T-helper 2 cell (primary cell): ENCODE results near the gene SYNDIG1.

Experiments
- DNase-seq, 5 experiments: peaks; one replicate each; pipeline versions ENCODE4 v3.0.0 to v3.0.0-alpha.2; 2012 to 2022
- total RNA-seq, 2 donors: gene quantifications; one replicate each; lab custom pipeline; 2026; lab: John Stamatoyannopoulos, UW

The SYNDIG1 gene
- 0 to 0.13 reads per million in 2 donors for total RNA-seq

DNA sequence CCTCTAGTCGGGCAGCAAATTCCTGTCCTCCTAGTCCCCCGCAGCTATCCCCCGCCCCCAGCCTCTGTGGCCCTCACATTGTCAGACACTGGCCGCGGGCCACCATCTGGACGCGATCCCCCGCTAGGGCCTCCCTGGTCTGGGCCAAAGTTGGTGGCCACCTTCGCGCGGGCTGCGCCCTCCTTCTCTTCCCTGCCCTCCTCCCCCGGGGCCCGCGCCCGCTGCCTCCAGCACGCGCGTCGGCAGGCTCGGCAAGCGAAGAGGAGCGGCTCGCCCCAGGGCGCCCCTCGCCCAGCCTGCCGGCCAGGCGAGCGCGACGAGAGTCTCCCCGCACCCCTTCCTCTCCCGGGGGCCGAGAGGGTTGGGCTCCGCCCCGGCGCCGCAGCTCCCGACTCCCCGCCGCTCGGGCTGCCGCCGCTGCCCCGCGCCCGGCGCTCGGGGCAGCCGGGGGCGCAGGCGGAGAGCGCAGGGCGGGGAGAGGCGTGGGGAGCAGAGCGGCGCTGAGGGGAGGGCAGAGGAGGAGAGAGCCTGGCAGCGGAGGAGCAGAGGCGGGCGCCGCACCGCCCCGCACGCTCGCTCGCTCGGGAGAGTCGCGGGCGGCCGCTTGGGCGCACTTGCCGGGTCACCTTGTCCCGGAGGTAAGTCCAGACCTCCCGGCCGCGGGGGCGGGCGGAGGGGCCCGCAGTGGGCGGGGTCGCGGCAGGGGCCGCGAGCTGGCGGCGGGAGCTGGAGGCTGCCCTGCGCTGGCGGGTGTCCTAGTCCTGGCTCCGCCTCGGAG, at the start of gene SYNDIG1:
SYNDIG1 (plus strand) TSS at position 514 of the 778 bp plus-strand sequence. CDS start 73,469 bp downstream, outside the sequence.
- no peak for DNase-seq

DNA sequence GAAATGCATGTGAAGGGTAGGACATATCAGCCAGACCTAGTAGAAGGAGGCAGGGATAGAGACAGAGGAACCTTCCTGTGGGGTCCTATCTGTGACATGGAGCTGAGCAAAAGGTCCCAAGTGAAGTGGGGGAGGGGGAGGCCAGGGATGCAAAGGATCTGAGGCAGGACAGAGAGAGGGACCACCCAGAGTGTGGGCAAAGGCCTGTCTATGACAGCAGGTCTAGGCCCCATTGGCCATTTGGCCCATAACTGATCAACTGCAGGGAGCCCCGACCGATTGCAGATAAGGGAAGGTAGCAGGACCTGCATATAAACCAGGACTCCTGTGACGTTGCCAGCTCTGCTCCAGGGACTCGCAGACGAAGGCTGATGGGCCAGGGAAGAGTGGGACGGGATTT, 49.6 kb upstream of the SYNDIG1 start:
- no peak for DNase-seq

DNA sequence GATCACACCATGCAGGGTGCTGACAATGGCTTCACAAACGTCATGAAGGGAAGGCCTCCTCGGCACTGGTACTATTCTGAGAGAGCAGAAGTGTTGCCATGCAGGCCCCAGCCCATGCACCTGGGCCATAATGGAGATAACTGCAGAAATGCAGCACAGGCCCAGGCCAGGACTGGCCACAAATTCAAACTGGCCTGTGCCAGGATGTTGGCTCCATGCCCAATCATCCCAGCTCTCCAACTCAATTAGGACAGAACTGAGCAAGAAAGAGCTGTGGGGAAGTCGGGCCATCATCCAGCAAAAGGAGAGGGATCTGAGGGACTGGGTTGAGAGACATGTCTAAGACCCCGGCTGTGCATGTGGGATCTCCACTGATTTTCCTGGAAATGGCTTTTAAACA, 48.9 kb upstream of the SYNDIG1 start:
- no peak for DNase-seq

DNA sequence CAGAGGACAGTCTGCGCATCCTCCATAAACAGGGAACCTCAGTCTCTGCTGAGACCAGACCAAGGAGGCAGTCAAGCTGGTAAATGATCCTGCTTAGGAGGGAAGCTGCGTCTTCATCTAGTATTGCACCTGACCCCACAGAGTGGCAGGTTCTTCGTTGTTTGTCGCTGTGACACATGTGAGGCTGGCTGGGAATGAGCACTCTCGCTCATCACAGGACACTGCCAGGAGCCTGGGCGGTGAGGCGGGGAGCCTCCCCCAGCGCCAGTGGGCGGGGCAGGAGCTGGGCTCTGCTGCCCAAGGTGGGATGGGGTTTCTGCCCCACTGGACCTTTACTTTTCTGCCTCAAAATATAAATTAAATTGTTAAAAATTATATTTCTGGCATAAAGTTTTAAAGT, 48.4 kb upstream of the SYNDIG1 start:
- DNase-seq = no peak

DNA sequence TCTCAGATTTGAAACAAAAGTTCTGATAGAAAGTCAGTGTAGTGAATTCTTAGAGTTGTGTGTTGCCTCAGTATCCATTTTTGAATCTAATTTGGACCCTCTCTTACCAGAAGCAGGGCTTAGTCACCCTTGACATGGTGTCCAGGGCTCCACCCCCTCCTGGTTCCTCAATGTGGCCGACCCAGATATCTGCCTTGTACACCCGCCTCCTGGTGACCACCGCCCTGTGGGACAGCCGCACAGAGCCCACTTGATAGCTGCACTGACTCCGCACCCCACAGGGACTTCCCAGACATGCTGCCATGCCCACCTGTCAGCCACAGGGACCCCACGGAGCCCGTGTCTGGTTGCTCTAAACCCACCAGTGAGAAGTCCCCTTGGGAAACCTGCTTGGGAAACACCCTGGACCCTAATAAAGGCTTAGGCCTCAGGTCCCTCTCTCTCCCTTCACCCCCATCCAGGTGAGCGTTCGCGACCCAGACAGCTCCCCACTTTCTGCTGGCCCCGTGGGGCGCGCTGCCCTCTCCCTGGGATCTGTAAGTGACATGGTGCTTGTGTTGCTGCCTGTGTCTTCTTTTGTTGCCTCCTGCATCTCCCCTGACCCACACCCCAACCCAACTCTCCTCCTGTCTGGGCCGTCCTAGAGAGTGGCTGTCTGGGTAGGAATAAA, 47.2 kb upstream of the SYNDIG1 start:
- no peak for DNase-seq

DNA sequence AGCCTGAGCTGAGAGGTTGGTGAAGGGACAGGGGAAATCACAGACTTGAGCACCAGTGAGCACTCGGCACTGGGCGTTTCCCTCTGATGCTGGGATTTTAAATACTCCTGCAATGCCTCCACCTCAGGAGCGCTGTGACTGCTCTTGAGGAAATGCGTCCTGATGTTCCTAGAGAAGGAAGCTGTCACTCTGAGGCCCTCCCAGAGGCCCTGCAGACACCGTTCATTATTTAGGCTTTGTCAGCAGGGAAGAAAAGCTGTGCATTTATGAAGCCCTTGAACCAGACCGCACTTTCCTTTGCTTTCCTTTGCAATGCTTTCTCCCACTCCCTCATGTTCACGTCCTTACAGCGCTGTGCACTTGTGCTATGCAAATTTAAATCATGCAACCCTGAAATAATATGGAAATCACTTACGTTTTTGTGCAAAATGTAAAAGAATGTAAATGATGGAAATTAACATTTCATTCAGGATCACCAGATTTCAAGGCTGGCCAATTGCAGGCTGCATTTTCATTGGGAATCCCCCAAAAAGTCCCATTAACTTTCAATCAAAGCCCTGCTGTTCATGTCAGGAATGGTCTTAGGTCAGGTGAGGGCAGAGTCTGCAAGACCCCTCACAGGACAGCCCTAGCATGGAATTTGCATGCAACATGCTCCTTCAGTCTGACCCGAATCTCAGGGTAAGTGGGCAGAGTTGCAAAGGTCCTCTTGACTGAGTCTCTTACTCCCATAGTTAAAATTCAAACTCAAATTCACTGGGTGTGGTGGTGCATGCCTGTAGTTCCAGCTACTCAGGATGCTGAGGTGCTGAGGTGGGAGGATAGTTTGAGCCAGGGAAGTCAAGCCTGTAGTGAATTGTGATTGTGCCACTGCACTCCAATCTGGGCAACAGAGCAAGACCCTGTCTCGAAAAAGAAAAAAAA, 45.8 kb upstream of the SYNDIG1 start:
- no peak for DNase-seq

DNA sequence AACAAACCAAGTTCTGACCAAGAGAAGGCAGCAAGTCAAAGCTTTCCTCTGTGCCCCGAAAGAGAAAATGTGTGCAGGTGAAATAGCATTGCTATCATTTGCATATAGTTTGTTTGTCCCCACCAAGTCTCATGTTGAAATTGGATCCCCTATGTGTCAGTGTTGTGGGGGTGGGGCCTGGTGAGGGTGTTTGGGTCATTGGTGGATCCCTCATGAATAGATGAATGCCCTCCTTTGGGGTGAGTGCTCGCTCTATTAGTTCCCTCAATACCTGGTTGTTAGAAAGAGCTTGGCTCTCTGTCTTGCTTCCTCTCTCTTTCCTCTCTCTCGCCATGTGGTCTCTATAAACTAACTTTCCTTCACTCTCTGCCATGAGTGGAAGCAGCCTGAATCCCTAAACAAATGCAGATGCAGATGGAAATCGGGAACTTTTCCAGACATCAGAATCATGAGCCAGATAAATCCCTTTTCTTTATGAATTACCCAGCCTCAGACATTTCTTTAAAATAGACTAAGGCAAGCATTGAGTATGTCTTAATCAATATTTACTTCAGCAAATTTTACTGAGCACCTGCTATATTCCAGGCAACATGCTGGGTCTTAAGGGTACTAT, 43.8 kb upstream of the SYNDIG1 start:
- DNase-seq = no peak

DNA sequence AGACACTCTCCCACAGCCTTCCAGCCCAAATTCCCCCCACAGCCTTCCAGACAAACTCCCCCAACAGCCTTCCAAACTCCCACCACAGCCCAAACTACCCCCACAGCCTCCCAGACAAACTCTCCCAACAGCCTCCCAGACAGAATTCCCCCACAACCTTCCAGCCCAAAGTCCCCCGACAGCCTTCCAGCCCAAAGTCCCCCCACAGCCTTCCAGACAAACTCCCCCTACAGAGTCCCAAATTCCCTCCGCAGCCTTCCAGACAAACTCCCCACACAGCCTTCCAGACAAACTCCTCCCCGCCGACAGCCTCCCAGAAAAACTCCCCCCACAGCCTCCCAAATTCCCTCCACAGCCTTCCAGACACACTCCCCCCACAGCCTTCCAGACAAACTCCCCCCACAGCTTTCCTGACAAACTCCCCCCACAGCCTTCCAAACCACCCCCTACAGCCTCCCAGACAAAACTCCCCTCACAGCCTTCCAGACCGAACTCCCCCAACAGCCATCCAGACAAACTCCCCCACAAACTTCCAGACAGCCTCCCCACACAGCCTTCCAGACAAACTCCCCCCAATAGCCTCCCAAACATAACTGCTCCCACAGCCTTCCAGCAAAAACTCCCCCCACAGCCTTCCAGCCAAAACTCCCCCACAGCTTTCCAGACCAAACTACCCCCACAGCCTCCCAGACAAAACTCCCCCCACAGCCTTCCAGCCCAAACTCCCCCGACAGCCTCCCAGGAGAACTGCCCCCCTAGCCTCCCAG, 38.0 kb upstream of the SYNDIG1 start:
- DNase-seq = no peak

DNA sequence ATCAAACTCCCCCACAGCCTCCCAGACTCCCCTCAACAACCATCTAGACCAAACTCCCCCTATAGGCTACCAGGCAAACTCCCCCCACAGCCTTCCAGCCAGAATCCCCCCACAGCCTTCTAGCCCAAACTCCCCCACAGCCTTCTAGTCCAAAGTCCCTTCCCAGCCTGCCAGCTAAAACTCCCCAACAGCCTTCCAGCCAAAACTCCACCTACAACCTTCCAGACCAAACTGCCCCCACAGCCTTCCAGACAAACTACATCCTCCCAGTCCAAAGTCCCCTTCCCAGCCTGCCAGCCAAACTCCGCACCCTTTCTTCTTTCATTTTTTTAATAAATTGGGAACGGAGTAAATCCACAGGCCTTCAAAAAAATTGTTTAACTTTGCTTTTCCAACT, 37.4 kb upstream of the SYNDIG1 start:
- DNase-seq = no peak

DNA sequence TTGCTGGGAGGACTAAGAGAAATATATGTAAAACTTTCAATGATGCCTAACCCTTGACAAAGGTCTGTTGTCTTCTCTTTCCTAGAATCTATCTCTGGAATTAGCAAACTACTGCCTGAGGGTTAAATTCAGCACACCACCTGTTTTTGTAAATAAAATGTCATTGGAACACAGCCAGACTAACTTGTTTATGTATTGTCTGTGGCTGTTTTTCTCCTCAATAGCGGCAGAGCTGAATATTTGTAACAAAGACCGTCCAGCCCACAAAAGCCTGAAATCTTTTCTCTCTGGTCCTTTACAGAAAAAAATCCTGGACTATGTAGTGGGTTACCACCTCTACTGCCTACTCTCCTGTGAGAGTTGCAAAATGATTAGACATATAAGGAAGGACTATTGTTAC, 33.3 kb upstream of the SYNDIG1 start:
- no peak for DNase-seq

DNA sequence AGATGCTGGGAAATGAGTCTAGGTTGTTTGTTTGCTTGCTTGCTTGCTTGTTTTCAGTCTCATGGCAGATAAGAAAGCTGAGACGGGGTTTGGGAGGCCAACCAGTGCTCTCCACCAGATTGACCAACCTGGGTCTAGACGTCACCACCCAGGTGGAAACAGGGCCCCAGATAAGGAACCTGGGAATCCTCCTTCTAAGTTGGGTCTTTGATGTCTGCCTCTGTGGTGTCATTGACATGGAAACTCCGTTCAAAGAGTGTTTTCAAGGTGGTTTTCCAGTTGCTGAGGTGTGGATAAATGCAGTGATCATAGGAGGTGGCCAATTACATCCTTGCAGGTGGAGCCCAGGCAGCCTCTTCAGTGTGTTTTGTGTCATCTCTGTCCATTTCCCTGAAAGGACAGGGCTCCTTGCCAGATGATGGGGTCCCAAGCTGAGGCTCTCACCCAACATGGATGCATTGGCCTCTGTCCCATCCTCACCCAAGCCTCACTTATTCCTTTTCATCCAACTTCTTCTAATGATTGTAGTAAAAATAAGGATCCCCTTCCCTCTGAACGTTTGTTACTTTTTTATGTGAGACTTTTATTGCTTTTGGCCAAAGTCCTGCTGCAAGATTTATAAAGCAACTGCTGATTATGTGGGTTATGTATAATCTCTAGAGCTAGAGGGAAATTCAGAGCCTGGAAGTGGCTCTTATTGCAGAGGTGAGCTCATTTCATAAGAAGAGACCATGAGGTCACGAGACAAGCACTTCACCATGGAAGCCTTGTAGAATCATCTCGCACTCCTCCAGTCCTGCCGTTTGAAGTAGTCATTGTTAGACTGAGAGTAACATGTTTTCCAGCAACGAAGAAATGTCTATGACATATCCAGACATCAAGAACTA, 32.0 kb upstream of the SYNDIG1 start:
- DNase-seq = no peak

DNA sequence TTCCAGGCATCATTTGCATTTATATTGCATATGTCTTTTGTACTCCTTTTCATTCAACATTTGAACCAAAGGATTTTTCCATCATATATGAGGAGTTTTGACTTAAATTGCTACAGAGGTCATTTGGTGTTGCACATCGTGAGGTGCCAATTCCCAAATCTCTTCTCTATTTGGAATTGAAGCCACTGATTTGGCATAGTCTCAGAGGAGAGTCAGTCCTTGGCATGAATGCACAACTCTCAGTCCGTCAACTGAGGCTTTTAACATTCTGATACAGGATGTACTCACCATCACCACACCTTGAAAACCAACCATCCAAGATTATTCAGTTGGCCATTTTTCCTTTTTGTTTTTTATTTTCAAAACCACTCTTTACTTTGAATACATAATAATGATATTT, 31.1 kb upstream of the SYNDIG1 start:
- no peak for DNase-seq

DNA sequence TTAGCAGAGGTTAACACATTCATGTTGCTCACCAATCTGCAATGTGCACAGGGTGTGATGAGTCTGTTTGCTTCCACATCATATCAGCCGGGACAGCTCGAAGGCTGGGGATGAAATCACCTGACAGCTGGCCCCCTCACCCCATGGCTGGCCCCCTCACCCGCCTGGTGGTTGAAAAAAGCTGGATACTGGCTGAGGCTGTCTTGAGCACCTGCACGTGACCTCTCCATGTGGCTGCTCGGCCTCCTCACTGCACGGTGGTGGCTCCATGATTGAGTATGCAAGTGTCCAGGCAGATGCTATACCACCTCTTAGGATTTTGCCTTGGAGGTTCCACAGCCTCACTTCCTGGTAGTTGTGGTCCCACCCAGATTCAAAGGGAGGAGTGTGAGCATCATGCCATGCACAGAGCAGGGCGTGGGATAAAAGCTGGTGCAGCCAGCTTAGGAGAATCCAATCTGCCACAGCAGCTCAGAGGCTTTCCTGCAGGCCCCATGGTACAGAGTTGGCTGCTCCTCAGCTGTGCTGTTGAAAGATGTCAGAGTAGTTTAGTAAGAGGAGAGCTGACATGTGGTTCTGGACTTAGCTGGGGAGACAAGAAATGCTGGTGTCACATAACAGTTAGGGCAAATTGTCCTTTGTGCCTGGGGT, 29.6 kb upstream of the SYNDIG1 start:
- DNase-seq = no peak

DNA sequence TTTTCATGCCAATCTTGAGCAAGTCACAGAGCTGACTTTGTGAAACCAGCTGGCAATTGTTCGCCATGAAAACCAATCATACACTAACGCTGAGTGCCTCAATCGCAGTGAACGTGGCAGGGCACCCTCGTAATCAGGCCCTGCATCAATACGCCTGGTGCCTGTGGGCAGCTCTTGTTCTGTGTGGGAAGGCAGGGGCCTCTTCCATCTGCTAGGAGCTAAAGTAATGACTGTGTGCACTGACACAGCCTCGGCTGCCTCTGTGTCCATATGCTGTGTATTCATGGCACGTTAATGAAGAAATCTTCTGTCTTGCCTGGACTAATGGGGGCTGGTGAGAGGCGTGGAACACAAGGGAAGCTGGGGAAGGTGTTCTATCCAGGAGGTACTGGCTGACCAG, 27.8 kb upstream of the SYNDIG1 start:
- DNase-seq = no peak

DNA sequence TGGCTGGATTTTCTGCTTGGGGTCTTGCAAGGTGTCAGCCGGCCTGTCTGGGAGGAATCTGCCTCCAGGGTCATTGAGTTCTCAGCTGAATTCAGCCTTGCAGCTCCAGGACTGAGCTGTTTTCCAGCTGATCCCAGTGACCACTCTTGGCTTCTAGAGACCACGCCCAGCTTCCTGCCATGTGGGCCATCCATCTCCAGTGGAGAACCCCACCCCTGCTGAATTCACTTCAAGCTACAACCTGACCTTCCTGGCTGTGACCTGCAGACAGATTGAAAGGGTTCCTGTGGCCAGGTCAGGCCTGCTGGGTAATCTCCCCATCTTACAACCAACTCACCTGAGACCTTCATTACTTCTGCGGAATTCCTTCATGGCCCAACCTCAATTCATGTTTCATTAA, 26.5 kb upstream of the SYNDIG1 start:
- DNase-seq = no peak

DNA sequence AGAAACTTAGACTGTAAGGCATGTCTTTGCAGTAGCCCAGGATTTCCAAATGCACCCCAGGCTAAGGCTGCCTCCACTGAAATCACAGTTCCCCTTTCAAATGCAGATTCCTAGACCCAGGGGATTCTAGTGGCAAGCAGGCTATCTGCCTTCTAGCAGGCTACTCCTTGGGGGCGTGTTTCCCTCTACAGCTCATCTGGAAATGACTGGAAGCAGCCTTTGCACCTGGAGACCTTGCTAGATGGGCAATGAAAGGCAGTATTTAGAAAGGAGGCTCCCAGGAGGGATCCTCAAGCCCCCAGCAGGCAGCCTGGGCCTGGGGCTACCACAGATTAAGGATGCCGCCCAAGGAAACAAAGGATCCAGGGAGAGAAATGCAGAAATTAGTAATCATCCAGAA, 26.0 kb upstream of the SYNDIG1 start:
- DNase-seq = no peak

DNA sequence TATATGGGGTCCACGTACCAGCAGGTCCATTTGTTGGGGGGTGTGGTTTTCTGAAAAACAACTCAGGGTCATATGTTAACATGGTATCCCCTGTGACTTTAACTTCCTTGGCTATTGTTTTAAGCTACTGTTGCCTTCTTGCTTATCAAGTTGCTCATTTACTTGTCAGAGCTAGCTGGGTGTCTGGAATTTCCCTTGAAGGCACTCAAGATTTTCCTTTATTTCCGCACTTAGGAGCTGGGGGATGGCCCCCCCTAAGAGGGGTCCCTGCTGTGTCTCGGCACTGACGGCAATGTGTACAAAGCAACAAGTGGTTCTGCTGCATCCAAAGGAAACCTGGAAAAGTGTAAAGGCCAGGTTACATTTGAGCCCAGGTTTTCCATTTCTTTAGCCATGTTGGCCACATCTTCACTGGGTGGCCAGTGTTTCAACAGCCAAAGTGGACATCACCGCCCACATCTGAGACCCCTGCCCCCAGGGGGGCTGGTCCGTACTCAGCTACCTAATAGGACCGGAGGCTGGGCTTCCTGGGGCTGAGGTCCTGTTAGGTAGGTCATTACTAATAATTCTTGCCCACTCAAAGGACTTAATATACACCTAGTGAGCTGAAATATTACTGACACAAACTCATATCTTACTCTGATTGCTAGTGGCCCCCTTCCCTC, 24.8 kb upstream of the SYNDIG1 start:
- DNase-seq = no peak

DNA sequence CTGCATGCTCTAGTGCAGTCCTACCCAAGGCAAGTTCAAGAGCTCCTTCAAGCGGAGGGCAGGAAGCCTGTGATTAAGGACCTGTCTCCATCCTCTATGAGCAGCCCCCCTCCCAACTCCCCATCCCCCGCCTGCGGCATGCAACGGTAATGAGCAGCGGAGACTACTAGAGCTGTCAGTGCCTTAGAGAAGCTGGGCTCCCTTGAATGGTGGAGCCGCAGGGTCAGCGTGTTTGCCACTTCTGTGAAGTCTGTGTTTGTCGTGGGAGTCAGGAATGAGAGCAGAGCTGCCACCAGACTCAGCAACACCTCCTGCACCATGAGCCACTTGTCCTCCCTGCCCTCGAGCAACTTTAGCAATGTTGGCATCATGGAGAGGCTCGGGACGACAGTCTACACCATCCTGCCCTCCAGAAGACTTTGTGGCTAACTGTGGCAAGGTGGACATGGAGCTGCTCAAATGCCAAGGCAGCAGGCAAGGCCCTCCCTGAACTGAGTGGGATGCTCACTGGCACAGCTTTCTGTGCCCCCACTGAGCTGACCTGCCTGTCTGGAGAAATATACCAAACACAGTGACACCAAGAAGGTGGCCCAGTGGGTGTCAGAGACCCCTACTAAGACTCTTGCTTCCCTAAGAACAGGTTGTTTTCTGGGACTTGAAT, 23.8 kb upstream of the SYNDIG1 start:
- no peak for DNase-seq

DNA sequence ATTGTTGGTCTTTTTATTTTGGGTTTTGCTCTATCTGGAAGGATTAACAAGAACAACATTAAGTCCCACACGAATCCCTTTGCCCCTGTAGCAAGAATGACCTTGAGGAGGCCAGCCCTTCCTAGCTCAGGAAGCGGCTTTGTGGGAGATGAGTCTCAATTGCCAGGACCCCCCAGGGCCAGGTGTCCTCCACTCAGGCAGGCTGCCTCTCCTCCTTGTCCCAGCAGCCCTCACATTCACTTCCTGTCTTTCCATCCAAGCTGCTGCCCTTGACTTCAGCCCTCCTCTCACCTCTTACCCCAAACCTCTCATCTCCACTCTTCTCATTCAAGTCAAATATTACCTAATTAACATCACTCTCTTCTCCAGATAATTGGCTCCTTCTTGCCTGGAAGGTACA, 22.6 kb upstream of the SYNDIG1 start:
- no peak for DNase-seq
